Astrocyte (in vitro differentiated cells and primary cell): ENCODE results near the gene BHLHA9. TPM values are rescaled to one million over a fixed set of nuclear protein-coding genes. Genes with fewer than 3 reads are reported as not detected.

ENCODE experiments used
- DNase-seq: peaks from one replicate; pipeline ENCODE4 v3.0.0-alpha.2; 2010; ENCODE audit warnings: low read depth
- FAIRE-seq: peaks from 2 replicates; lab custom pipeline; 2011; peaks lifted over from hg19 to GRCh38; lab: Jason Lieb, UNC
- H2AFZ ChIP-seq: 2 replicates; pipeline ENCODE4 v1.6.0; 2012; ENCODE audit warnings: low read depth, low read length, inconsistent platforms
- H3K27ac ChIP-seq: 2 replicates; pipeline ENCODE4 v1.5.1; 2011; ENCODE audit warnings: low read depth, low read length, inconsistent platforms
- H3K27me3 ChIP-seq: 2 replicates; pipeline ENCODE4 v1.6.0; 2011; ENCODE audit warnings: low read length, inconsistent platforms; ENCODE audit not compliant: insufficient read depth
- H3K36me3 ChIP-seq: 2 replicates; pipeline ENCODE4 v1.5.1; 2011; ENCODE audit warnings: low read length, inconsistent platforms; ENCODE audit not compliant: insufficient read depth
- H3K4me1 ChIP-seq: 2 replicates; pipeline ENCODE4 v1.5.1; 2011; ENCODE audit warnings: low read length, inconsistent platforms; ENCODE audit not compliant: insufficient read depth
- H3K4me2 ChIP-seq: 2 replicates; pipeline ENCODE4 v1.6.0; 2012; ENCODE audit warnings: low read length, inconsistent platforms
- H3K4me3 ChIP-seq: 2 replicates; pipeline ENCODE4 v1.5.1; 2011; ENCODE audit warnings: low read depth, mild to moderate bottlenecking, low read length, inconsistent platforms; ENCODE audit not compliant: insufficient read depth
- H3K79me2 ChIP-seq: 2 replicates; pipeline ENCODE4 v1.6.0; 2012; ENCODE audit warnings: mild to moderate bottlenecking, low read length, inconsistent platforms; ENCODE audit not compliant: insufficient read depth
- H3K9ac ChIP-seq: 2 replicates; pipeline ENCODE4 v1.6.0; 2012; ENCODE audit warnings: mild to moderate bottlenecking, low read length, inconsistent platforms
- H3K9me3 ChIP-seq: 2 replicates; pipeline ENCODE4 v1.5.1; 2012; ENCODE audit warnings: low read depth, mild to moderate bottlenecking, low read length, inconsistent platforms; ENCODE audit not compliant: insufficient read depth
- H4K20me1 ChIP-seq: 2 replicates; pipeline ENCODE4 v1.6.0; 2012; ENCODE audit warnings: low read length, inconsistent platforms; ENCODE audit not compliant: insufficient read depth
- H3K27ac Mint-ChIP-seq: one replicate; pipeline ENCODE4 v1.8.0; 2021; ENCODE audit warnings: mild to moderate bottlenecking, mixed read lengths; ENCODE audit not compliant: unreplicated experiment
- H3K27me3 Mint-ChIP-seq: one replicate; pipeline ENCODE4 v1.8.0; 2021; ENCODE audit warnings: low read depth, mixed read lengths; ENCODE audit not compliant: unreplicated experiment
- H3K36me3 Mint-ChIP-seq: one replicate; pipeline ENCODE4 v1.8.0; 2021; ENCODE audit warnings: low read depth, mixed read lengths; ENCODE audit not compliant: unreplicated experiment
- H3K4me1 Mint-ChIP-seq: one replicate; pipeline ENCODE4 v1.8.0; 2021; ENCODE audit warnings: low read depth, mixed read lengths; ENCODE audit not compliant: unreplicated experiment
- H3K4me3 Mint-ChIP-seq: one replicate; pipeline ENCODE4 v1.8.0; 2021; ENCODE audit warnings: mild to moderate bottlenecking, moderate library complexity, mixed read lengths; ENCODE audit not compliant: unreplicated experiment
- H3K9me3 Mint-ChIP-seq: one replicate; pipeline ENCODE4 v1.8.0; 2021; ENCODE audit warnings: mild to moderate bottlenecking, mixed read lengths; ENCODE audit not compliant: unreplicated experiment
- EZH2 ChIP-seq: IDR thresholded peaks from 2 replicates; pipeline ENCODE4 v1.6.1; 2012; ENCODE audit warnings: mild to moderate bottlenecking, low read length, inconsistent platforms; ENCODE audit not compliant: insufficient read depth
- total RNA-seq: library from RNA; stranded (reverse); gene quantifications from 2 replicates; pipeline ENCODE4 v1.2.1, GENCODE V29; 2021
- TF ChIP-seq, protein P1 (sequence below): IDR thresholded peaks from 2 replicates; pipeline ENCODE4 v1.5.1; 2011; ENCODE audit warnings: low read depth, mild to moderate bottlenecking, inconsistent platforms, low read length, moderate library complexity; ENCODE audit not compliant: insufficient read depth

Gene BHLHA9
- total RNA-seq, 1 donor from 2014 or later, result not detected

- FAIRE-seq (no peak), DNase-seq (no peak)
- Histone ChIP-seq H3K27ac (no peak overlapping the region), H2AFZ (no peak overlapping the region), H3K36me3 (no peaks in the 10 kb centered on the region), H3K9ac (no peak overlapping the region), H3K4me2 (no peak overlapping the region), H4K20me1 (no peaks in the 10 kb centered on the region), H3K27me3 (peaks cover 4% of the 10 kb centered on the region), H3K4me3 (no peak overlapping the region), H3K79me2 (no peaks in the 10 kb centered on the region), H3K4me1 (no peaks in the 10 kb centered on the region), H3K9me3 (no peaks in the 10 kb centered on the region)
- TF ChIP-seq EZH2, result no peak
- TF ChIP-seq, protein P1, sequence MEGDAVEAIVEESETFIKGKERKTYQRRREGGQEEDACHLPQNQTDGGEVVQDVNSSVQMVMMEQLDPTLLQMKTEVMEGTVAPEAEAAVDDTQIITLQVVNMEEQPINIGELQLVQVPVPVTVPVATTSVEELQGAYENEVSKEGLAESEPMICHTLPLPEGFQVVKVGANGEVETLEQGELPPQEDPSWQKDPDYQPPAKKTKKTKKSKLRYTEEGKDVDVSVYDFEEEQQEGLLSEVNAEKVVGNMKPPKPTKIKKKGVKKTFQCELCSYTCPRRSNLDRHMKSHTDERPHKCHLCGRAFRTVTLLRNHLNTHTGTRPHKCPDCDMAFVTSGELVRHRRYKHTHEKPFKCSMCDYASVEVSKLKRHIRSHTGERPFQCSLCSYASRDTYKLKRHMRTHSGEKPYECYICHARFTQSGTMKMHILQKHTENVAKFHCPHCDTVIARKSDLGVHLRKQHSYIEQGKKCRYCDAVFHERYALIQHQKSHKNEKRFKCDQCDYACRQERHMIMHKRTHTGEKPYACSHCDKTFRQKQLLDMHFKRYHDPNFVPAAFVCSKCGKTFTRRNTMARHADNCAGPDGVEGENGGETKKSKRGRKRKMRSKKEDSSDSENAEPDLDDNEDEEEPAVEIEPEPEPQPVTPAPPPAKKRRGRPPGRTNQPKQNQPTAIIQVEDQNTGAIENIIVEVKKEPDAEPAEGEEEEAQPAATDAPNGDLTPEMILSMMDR, result no peak
- Mint-ChIP-seq H3K4me3 (no peak overlapping the region), H3K27ac (no peak overlapping the region), H3K9me3 (peaks cover 4% of the 10 kb centered on the region), H3K4me1 (no peaks in the 10 kb centered on the region), H3K27me3 (peaks cover 16% of the 10 kb centered on the region), H3K36me3 (no peaks in the 10 kb centered on the region)
Measured at GRCh38 chr17:1255041-1255440, 15.2 kb upstream of the BHLHA9 start.

GRCh38 chr17:1256699-1257098 lies 13.5 kb upstream of the BHLHA9 start:
- H3K9ac ChIP-seq, result no peak overlapping the region
- no peaks in the 10 kb centered on the region for H3K4me1 Mint-ChIP-seq
- H3K36me3 ChIP-seq, result no peaks in the 10 kb centered on the region
- H3K27ac Mint-ChIP-seq, result no peak overlapping the region
- TF ChIP-seq, protein P1, result no peak
- TF ChIP-seq EZH2, result no peak
- no peak for DNase-seq
- H3K9me3 ChIP-seq, result no peaks in the 10 kb centered on the region
- no peak overlapping the region for H2AFZ ChIP-seq
- no peak overlapping the region for H3K4me2 ChIP-seq
- H3K27me3 ChIP-seq, result peaks cover 10% of the 10 kb centered on the region
- H3K4me1 ChIP-seq, result no peaks in the 10 kb centered on the region
- no peaks in the 10 kb centered on the region for H4K20me1 ChIP-seq
- H3K27ac ChIP-seq, result no peak overlapping the region
- H3K9me3 Mint-ChIP-seq, result peaks cover 4% of the 10 kb centered on the region
- no peaks in the 10 kb centered on the region for H3K79me2 ChIP-seq
- H3K4me3 Mint-ChIP-seq, result no peak overlapping the region
- H3K36me3 Mint-ChIP-seq, result no peaks in the 10 kb centered on the region
- peaks cover 23% of the 10 kb centered on the region for H3K27me3 Mint-ChIP-seq
- H3K4me3 ChIP-seq, result no peak overlapping the region
- no peak for FAIRE-seq

DNA sequence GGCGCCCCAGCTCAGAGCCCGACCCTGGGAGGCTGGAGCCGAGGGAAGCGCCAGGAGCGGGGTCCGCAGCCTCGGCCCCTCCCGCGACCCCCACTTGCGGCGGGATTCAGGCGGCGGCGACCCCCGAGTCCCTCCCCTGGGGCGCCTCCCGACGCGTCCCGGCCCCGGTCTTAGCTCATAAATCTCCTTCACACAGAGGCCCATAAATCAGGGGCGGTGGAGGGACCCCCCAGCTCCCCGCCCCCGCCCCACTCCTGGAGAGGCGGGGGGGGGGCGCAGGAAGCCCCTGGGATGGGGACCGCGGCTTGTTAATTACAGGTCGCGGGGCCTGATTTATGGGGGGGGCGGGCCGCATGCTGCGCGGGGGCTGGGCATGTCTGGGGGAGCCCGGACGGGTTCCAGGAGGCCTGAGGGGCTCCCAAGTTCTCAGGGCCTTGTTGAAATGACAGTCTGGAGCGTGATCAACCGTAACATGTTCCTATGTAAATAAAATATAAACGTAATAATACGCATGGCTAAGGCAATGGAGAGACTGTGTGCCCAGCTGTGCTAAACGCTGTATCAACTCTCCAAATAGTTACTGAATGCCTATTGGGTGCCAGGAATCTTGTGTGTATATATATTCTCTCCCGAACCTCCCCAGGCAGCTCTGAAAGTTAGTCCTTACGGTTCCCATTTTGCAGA lies 10.0 kb upstream of the BHLHA9 start:
- no peak overlapping the region for H3K4me3 Mint-ChIP-seq
- peak overlapping the region; percentile 96 for H3K4me2 ChIP-seq

More for the DNA sequence above, 10.0 kb upstream of the BHLHA9 start:
- Histone ChIP-seq H4K20me1 (no peaks in the 10 kb centered on the region), H3K9ac (no peak overlapping the region), H3K4me3 (peak overlapping the region; percentile 60), H2AFZ (no peak overlapping the region), H3K36me3 (no peaks in the 10 kb centered on the region), H3K4me1 (no peaks in the 10 kb centered on the region), H3K9me3 (no peaks in the 10 kb centered on the region), H3K27ac (no peak overlapping the region), H3K27me3 (peaks cover 10% of the 10 kb centered on the region), H3K79me2 (no peaks in the 10 kb centered on the region)
- Mint-ChIP-seq H3K27me3 (peaks cover 26% of the 10 kb centered on the region), H3K4me1 (no peaks in the 10 kb centered on the region), H3K36me3 (no peaks in the 10 kb centered on the region), H3K9me3 (peaks cover 4% of the 10 kb centered on the region), H3K27ac (no peak overlapping the region)
- TF ChIP-seq, protein P1, result no peak
- no peak for TF ChIP-seq EZH2
- no peak for DNase-seq
- FAIRE-seq, result no peak
